Suprapubic skin (tissue), 3 donors: Measurements from ENCODE around the gene IGFN1.

Source experiments
- EP300 ChIP-seq: sonication (generic); formaldehyde crosslinking; IDR thresholded peaks from one replicate; pipeline ENCODE4 v1.6.1; 2017; ENCODE audit warnings: antibody characterized with exemption
- POLR2A ChIP-seq, 2 donors: fragments of 450-650 bp; IDR thresholded peaks; one replicate each; pipeline ENCODE4 v1.6.1; 2017; ENCODE audit warnings: antibody characterized with exemption in 2 of 2, mild to moderate bottlenecking in 2 of 2, moderate library complexity in 2 of 2
- TF ChIP-seq, protein P1 (sequence below), 2 donors: fragments of 200-600 bp in 1 of 2; fragments of 450-650 bp in 1 of 2; sonication (generic) in 1 of 2; IDR thresholded peaks; one replicate each; pipeline ENCODE4 v1.5.1; 2016 to 2019; ENCODE audit warnings: antibody characterized with exemption in 2 of 2, mild to moderate bottlenecking in 1 of 2, moderate library complexity in 1 of 2

GRCh38 chr1:201240171-201240570, 49.5 kb downstream of the IGFN1 start:
- TF ChIP-seq, protein P1, sequence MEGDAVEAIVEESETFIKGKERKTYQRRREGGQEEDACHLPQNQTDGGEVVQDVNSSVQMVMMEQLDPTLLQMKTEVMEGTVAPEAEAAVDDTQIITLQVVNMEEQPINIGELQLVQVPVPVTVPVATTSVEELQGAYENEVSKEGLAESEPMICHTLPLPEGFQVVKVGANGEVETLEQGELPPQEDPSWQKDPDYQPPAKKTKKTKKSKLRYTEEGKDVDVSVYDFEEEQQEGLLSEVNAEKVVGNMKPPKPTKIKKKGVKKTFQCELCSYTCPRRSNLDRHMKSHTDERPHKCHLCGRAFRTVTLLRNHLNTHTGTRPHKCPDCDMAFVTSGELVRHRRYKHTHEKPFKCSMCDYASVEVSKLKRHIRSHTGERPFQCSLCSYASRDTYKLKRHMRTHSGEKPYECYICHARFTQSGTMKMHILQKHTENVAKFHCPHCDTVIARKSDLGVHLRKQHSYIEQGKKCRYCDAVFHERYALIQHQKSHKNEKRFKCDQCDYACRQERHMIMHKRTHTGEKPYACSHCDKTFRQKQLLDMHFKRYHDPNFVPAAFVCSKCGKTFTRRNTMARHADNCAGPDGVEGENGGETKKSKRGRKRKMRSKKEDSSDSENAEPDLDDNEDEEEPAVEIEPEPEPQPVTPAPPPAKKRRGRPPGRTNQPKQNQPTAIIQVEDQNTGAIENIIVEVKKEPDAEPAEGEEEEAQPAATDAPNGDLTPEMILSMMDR (IDR thresholded peaks at IDR 0.05) = no peak
- TF ChIP-seq EP300 (no peak), POLR2A (IDR thresholded peaks at IDR 0.05) (no peak)
